Ishikawa (cell line): ENCODE data around the gene PPP4C.

Experiments used
- CEBPB ChIP-seq: IDR thresholded peaks from 2 replicates; pipeline ENCODE4 v1.6.1; 2012
- CREB1 ChIP-seq: IDR thresholded peaks from 2 replicates; pipeline ENCODE4 v1.6.1; 2012; ENCODE audit warnings: low read depth
- EGR1 ChIP-seq: IDR thresholded peaks from 2 replicates; pipeline ENCODE4 v1.6.1; 2012
- EP300 ChIP-seq: IDR thresholded peaks from 2 replicates; pipeline ENCODE4 v1.6.1; 2012; ENCODE audit warnings: borderline replicate concordance
- FOXM1 ChIP-seq: IDR thresholded peaks from 2 replicates; pipeline ENCODE4 v1.6.1; 2012; ENCODE audit warnings: low read depth, borderline replicate concordance
- NFIC ChIP-seq: IDR thresholded peaks from 2 replicates; pipeline ENCODE4 v1.6.1; 2012
- RAD21 ChIP-seq: IDR thresholded peaks from 2 replicates; pipeline ENCODE4 v1.6.1; 2012; ENCODE audit warnings: low read depth
- TAF1 ChIP-seq: IDR thresholded peaks from 2 replicates; pipeline ENCODE4 v1.6.1; 2012; ENCODE audit warnings: low read depth, mild to moderate bottlenecking
- TCF12 ChIP-seq: IDR thresholded peaks from 2 replicates; pipeline ENCODE4 v1.6.1; 2012; ENCODE audit warnings: low read depth
- TEAD4 ChIP-seq: IDR thresholded peaks from 2 replicates; pipeline ENCODE4 v1.6.1; 2012
- YY1 ChIP-seq: IDR thresholded peaks from 2 replicates; pipeline ENCODE4 v1.6.1; 2012; ENCODE audit warnings: low read depth
- ZBTB7A ChIP-seq: IDR thresholded peaks from 2 replicates; pipeline ENCODE4 v1.6.1; 2012; ENCODE audit warnings: low read depth
- TF ChIP-seq, protein P1 (sequence below): IDR thresholded peaks from 2 replicates; pipeline ENCODE4 v1.6.1; 2012; ENCODE audit warnings: low read depth, mild to moderate bottlenecking
- TF ChIP-seq, protein P2 (sequence below): IDR thresholded peaks from 2 replicates; pipeline ENCODE4 v1.6.1; 2012
- TF ChIP-seq, protein P3 (sequence below): IDR thresholded peaks from 2 replicates; pipeline ENCODE4 v1.6.1; 2012

The PPP4C gene

DNA sequence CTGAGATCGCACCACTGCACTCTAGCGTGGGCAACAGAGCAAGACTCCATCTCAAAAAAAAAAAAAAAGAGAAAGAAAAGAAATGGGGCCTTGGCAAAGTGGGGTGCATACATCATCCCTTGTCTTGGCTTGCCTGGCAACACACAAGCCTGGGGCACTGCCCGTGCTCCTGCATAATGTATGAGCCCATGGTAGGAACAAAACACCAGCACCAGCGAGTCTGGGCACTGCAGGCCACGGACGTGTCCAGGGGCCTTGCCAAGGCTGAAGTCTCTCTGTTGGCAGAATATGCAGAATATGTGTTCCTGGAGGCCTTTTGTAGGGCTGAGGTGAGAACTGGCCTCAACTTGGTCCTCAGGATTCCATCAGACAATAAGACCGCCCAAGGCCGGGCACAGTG is 25.9 kb upstream of the PPP4C start:
- TF ChIP-seq, protein P1, sequence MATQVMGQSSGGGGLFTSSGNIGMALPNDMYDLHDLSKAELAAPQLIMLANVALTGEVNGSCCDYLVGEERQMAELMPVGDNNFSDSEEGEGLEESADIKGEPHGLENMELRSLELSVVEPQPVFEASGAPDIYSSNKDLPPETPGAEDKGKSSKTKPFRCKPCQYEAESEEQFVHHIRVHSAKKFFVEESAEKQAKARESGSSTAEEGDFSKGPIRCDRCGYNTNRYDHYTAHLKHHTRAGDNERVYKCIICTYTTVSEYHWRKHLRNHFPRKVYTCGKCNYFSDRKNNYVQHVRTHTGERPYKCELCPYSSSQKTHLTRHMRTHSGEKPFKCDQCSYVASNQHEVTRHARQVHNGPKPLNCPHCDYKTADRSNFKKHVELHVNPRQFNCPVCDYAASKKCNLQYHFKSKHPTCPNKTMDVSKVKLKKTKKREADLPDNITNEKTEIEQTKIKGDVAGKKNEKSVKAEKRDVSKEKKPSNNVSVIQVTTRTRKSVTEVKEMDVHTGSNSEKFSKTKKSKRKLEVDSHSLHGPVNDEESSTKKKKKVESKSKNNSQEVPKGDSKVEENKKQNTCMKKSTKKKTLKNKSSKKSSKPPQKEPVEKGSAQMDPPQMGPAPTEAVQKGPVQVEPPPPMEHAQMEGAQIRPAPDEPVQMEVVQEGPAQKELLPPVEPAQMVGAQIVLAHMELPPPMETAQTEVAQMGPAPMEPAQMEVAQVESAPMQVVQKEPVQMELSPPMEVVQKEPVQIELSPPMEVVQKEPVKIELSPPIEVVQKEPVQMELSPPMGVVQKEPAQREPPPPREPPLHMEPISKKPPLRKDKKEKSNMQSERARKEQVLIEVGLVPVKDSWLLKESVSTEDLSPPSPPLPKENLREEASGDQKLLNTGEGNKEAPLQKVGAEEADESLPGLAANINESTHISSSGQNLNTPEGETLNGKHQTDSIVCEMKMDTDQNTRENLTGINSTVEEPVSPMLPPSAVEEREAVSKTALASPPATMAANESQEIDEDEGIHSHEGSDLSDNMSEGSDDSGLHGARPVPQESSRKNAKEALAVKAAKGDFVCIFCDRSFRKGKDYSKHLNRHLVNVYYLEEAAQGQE: no peak
- no peak for TF ChIP-seq CEBPB
- no peak for TF ChIP-seq EGR1
- no peak for TF ChIP-seq EP300
- no peak for TF ChIP-seq TCF12
- TF ChIP-seq YY1: no peak
- TF ChIP-seq TEAD4: no peak
- TF ChIP-seq ZBTB7A: no peak
- TF ChIP-seq NFIC: no peak
- TF ChIP-seq, protein P2, sequence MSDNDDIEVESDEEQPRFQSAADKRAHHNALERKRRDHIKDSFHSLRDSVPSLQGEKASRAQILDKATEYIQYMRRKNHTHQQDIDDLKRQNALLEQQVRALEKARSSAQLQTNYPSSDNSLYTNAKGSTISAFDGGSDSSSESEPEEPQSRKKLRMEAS: no peak
- TF ChIP-seq TAF1: no peak

DNA sequence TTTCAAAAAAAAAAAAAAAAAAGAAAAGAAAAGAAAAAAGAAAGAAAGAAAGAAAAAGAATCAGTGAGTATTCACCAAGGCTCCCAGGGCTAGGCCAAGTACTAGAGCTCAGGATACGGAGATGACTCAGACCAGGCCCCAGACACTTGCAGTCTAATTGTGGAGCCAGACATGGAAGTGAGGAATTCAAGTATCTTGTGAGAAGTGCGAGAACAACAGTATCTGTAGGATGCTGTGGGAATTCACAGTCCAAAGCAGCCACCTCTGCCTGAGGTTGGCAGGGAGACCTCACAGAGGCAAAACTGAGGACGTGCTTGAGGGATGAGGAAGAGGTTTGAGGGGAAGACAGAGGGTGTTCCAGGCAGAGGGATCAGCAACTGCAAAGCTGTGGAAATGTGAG is 24.3 kb upstream of the PPP4C start:
- TF ChIP-seq, protein P2: no peak
- TF ChIP-seq ZBTB7A (no peak), YY1 (no peak), CEBPB (no peak), RAD21 (no peak), TEAD4 (no peak), EGR1 (no peak), TCF12 (no peak), TAF1 (no peak)
- TF ChIP-seq, protein P1: no peak
- TF ChIP-seq, protein P3, sequence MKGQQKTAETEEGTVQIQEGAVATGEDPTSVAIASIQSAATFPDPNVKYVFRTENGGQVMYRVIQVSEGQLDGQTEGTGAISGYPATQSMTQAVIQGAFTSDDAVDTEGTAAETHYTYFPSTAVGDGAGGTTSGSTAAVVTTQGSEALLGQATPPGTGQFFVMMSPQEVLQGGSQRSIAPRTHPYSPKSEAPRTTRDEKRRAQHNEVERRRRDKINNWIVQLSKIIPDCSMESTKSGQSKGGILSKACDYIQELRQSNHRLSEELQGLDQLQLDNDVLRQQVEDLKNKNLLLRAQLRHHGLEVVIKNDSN: no peak

DNA sequence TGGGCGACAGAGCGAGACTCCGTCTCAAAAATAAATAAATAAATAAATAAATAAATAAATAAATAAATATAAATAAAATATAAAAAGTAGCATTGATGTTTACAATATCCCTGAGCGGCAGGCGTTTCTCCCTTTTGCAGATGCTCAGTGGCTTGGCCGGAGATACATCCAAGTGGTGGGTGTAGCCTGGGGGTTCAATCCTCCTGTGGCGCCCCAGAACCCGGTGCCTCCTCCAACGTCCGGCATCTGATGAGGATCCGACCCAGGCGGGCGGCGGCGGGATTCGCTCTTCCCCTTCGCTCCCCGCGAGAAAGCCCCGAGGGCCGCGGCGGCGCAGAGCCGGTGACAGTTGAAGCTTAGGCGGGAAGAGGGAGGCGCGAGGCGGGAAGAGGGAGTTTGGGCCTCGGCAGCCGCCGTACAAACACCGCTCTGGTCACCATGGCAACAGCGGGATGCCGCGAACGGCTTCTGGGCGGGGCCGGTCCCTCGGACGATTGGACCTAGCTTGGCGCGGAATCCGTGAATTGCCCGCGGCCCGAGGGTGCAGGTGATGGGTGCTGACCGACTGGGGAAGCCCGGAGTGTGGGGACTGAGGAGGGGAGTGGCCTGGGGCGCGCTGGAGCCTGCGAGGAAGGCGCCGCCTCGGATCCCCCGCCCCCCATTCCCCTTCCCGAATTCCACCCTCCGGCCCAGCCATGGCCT is 23.0 kb upstream of the PPP4C start:
- TF ChIP-seq FOXM1 (peak; percentile 55; the same call in 1 of the 2 replicates), TEAD4 (peak; percentile 40), TCF12 (no peak), RAD21 (no peak), CREB1 (no peak), YY1 (no peak), NFIC (no peak), CEBPB (no peak), ZBTB7A (no peak), TAF1 (peak; percentile 47; the same call in 1 of the 2 replicates), EP300 (peak; percentile 59; the same call in 1 of the 2 replicates), EGR1 (no peak; the same call in 1 of the 2 replicates)
- TF ChIP-seq, protein P1: no peak
- TF ChIP-seq, protein P3: no peak
- TF ChIP-seq, protein P2: peak; percentile 100

DNA sequence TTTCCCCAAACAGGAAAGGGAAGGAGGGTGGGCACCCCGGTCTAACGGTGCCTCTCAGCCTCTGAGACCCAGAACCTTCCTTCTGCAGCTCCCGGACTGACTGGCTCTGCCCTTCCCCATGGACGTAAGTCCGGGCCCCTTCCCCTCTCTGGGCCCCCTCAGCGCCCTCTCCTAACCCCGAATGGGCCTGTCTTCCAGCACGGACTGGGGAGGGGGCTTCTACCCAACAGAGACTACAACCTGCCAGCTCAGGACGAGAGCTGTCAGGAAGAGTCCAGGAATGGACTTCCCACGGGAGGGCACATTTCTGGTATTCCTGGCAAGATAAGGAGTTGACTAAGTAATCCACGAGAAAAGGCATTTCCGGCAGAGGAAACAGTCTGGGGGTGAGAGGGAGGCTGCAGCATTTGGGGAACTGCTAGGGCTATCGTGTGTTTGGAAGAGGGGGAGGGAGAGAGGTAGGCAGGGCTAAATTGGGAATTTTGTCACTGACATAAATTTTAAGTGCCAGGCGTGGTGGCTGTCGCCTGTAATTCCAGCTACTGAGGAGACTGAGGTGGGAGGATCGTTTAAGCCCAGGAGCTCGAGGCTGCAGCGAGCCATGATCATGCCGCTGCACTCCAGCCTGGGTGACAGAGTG is 22.3 kb upstream of the PPP4C start:
- no peak for TF ChIP-seq CREB1
- 0 out of 2 replicates have a peak, but pooled peaks have one; percentile 24 for TF ChIP-seq TCF12
